MCF 10A (cell line): ENCODE data around the gene COMTD1. TPM values are rescaled to one million over a fixed set of nuclear protein-coding genes. Genes with fewer than 3 reads are reported as not detected.

ENCODE experiments used
- BruUV-seq: library from RNA; stranded (reverse); fragments of 400-500 nt; replicated peaks from 2 replicates; lab custom pipeline; 2021; lab: Mats Ljungman, UMichigan
- CTCF ChIA-PET: fragments of 300-600 bp; sonication (Branson Sonifier 250); formaldehyde crosslinking; extraction: SDS; loops from one replicate; lab custom pipeline; 2021; ENCODE audit warnings: antibody characterized with exemption, inconsistent platforms; lab: Yijun Ruan, JAX
- POLR2A ChIA-PET: fragments of 300-600, 350-650 bp; sonication (Branson Sonifier 250); formaldehyde crosslinking; extraction: SDS; loops from one replicate; lab custom pipeline; 2020; ENCODE audit warnings: antibody characterized with exemption, inconsistent platforms; lab: Yijun Ruan, JAX
- DNase-seq: peaks from one replicate; pipeline ENCODE4 v3.0.0-alpha.2; 2018; ENCODE audit not compliant: unreplicated experiment
- H3K27ac Mint-ChIP-seq: one replicate; pipeline ENCODE4 v1.8.0; 2022; ENCODE audit warnings: mild to moderate bottlenecking, low read depth, mixed read lengths; ENCODE audit not compliant: unreplicated experiment
- H3K27me3 Mint-ChIP-seq: one replicate; pipeline ENCODE4 v1.8.0; 2022; ENCODE audit warnings: mixed read lengths; ENCODE audit not compliant: insufficient read depth, unreplicated experiment
- H3K36me3 Mint-ChIP-seq: one replicate; pipeline ENCODE4 v1.8.0; 2022; ENCODE audit warnings: mild to moderate bottlenecking, moderate library complexity, mixed read lengths; ENCODE audit not compliant: insufficient read depth, unreplicated experiment
- H3K4me1 Mint-ChIP-seq: one replicate; pipeline ENCODE4 v1.8.0; 2022; ENCODE audit warnings: mixed read lengths; ENCODE audit not compliant: insufficient read depth, unreplicated experiment
- H3K4me3 Mint-ChIP-seq: one replicate; pipeline ENCODE4 v1.8.0; 2022; ENCODE audit warnings: mild to moderate bottlenecking, moderate library complexity, mixed read lengths; ENCODE audit not compliant: unreplicated experiment
- H3K9me3 Mint-ChIP-seq: one replicate; pipeline ENCODE4 v1.8.0; 2022; ENCODE audit warnings: mixed read lengths; ENCODE audit not compliant: unreplicated experiment
- intact Hi-C: fragments of 100-400 bp; cut with micrococcal nuclease; formaldehyde crosslinking; loops from 2 replicates; pipeline ENCODE4 v1.14.1; 2022
- total RNA-seq: library from RNA; stranded (reverse); gene quantifications from 2 replicates; pipeline ENCODE4 v1.2.3, GENCODE V29; 2022
- TF ChIP-seq, protein P1 (sequence below): fragments of 200-600 bp; IDR thresholded peaks from one replicate; pipeline ENCODE4 v1.8.0; 2022; ENCODE audit warnings: antibody characterized with exemption, mild to moderate bottlenecking; ENCODE audit not compliant: unreplicated experiment

COMTD1 gene
- total RNA-seq, 1 experiment from 2014 or later = 34.3 TPM

DNA sequence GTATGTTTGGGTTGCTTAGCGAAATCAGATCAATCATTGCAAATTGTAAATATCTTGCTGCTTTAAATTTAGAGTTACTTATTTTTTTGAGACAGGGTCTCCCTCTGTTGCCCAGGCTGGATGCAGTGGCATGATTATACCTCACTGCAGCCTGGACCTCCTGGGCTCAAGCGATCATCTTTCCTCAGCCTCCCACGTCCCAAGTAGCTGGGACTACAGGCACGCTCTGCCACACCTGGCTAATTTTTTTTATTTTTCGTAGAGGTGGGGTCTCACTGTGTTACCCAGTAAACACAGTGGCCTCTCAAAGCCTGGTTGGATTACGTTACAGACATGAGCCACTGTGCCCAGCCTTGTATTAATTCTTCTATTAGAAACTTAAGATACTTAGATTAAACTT is 23.4 kb downstream of the COMTD1 start:
- BruUV-seq = no TSS peak
- H3K9me3 Mint-ChIP-seq = no peaks in the 10 kb centered on the region
- no peaks in the 10 kb centered on the region for H3K27me3 Mint-ChIP-seq
- peak overlapping the region; percentile 79 for H3K4me3 Mint-ChIP-seq
- POLR2A ChIA-PET = interaction anchor here (0.6 to 18.0 kb wide), 14 partner anchors 8 to 1062 kb away, joined by 3 to 615 read pairs (median 8); partner anchors contain the start of genes ADK, AP3M1, COMTD1 and SAMD8
- no peak for DNase-seq
- peaks cover 25% of the 10 kb centered on the region for H3K4me1 Mint-ChIP-seq
- H3K27ac Mint-ChIP-seq = peak overlapping the region; percentile 92
- TF ChIP-seq, protein P1, sequence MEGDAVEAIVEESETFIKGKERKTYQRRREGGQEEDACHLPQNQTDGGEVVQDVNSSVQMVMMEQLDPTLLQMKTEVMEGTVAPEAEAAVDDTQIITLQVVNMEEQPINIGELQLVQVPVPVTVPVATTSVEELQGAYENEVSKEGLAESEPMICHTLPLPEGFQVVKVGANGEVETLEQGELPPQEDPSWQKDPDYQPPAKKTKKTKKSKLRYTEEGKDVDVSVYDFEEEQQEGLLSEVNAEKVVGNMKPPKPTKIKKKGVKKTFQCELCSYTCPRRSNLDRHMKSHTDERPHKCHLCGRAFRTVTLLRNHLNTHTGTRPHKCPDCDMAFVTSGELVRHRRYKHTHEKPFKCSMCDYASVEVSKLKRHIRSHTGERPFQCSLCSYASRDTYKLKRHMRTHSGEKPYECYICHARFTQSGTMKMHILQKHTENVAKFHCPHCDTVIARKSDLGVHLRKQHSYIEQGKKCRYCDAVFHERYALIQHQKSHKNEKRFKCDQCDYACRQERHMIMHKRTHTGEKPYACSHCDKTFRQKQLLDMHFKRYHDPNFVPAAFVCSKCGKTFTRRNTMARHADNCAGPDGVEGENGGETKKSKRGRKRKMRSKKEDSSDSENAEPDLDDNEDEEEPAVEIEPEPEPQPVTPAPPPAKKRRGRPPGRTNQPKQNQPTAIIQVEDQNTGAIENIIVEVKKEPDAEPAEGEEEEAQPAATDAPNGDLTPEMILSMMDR = no peak
- CTCF ChIA-PET = interaction anchor here (0.6 to 3.7 kb wide), 9 partner anchors 11 to 968 kb away, joined by 3 to 34 read pairs (median 4); no protein-coding TSS in a partner anchor
- H3K36me3 Mint-ChIP-seq = peaks cover 61% of the 10 kb centered on the region
- intact Hi-C loops = no loop called here

DNA sequence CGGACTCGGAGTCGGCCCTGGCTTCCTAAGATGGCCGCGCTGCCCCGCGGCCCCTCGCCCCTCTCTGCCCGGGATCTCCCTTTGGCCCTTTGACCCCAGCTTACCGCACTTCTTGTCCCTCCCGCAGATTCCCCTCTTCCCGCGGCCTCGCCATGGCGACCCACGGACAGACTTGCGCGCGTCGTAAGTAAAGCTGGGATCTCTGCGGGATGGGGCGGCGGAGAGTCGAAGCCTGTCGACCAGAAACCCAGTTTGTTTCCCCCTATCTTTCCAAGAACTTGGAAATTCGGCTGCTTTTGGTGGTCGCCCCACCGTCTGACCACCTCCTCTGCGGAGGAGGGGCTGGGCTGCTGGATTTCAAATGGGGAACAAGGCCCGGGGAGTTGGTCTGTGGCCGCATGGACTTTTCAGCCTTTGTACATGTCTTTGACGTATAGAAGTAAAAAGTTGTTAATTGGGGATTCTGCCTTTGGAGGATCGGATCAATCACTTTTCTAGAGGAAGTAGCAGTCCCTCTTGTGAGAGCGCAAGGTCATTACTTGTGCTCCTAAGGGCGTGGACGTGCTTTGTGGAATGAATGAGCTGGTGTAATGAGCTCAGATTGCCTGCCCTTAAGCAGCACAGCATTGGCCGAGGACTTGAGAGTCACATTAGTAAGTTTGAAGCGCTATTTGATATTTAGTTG is 24.6 kb downstream of the COMTD1 start:
- TSS peak; percentile 36 for BruUV-seq
- ChIA-PET CTCF (interaction anchor here (0.6 to 3.7 kb wide), 9 partner anchors 12 to 58 kb away, joined by 3 to 34 read pairs (median 4); partner anchors contain the start of gene COMTD1), POLR2A (interaction anchor here (0.7 to 18.0 kb wide), 28 partner anchors 9 to 1302 kb away, joined by 3 to 615 read pairs (median 4); partner anchors contain the start of genes ADK, AP3M1, COMTD1 and SAMD8)
- peak; percentile 56 for DNase-seq
- intact Hi-C loops = loop anchor here (1.0 to 2.0 kb wide), 2 partner anchors 20 to 23 kb away; no protein-coding TSS in a partner anchor
- Mint-ChIP-seq H3K27ac (peak overlapping the region; percentile 92), H3K4me1 (peaks cover 24% of the 10 kb centered on the region), H3K27me3 (no peaks in the 10 kb centered on the region), H3K4me3 (peak overlapping the region; percentile 79), H3K36me3 (peaks cover 54% of the 10 kb centered on the region), H3K9me3 (no peaks in the 10 kb centered on the region)
- TF ChIP-seq, protein P1 = no peak

DNA sequence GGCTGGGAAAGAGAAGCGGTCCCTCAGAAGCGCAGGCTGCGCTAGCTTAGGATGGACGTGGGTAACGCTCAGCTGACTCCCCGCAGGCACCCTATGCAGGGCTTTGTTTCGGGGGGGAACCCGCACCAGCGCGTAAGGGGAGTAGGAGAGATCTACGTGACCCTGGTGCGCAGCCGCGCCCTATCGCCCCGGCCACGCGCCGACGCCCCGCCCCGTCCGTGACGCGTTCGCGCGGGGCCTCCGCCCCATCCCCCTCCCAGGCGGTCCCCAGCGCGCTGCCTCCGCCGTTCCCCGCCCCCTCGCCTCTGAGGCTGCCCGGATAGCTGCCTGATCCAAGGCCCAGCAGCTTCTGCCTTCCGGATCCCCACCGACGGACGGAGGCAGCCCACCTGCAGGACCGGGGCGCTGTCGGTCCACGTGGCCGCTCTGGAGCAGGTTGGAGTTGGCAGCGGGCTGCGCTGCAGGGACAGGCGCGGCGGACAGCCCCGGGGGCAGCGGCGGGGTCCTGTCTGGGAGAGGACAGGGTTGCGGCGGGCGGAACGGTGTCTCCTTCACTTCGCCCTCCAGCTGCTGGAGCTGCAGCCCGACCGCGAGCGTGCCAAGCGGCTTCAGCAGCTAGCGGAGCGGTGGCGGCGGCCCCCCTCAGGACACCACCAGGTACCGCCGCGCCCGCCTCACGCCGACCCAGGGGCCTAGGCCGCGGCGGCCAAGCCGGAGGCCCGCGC is 25.3 kb downstream of the COMTD1 start, which contains the start of gene VDAC2:
Gene VDAC2, plus strand, starts transcription at position 515 of the 725 bp plus-strand sequence. CDS start 363 bp downstream, outside the sequence.
- TF ChIP-seq, protein P1 = no peak
- intact Hi-C loops = loop anchor here (1.0 to 2.0 kb wide), 2 partner anchors 20 to 22 kb away; no protein-coding TSS in a partner anchor

More for the DNA sequence above, 25.3 kb downstream of the COMTD1 start, which contains the start of gene VDAC2:
- Mint-ChIP-seq H3K4me1 (peaks cover 21% of the 10 kb centered on the region), H3K36me3 (peaks cover 47% of the 10 kb centered on the region), H3K4me3 (peak within 1 kb of the TSS; percentile 79), H3K27me3 (no peaks in the 10 kb centered on the region), H3K9me3 (no peaks in the 10 kb centered on the region), H3K27ac (peak within 1 kb of the TSS; percentile 92)
- ChIA-PET CTCF (interaction anchor here (0.6 to 3.8 kb wide), 9 partner anchors 10 to 624 kb away, joined by 3 to 34 read pairs (median 6); partner anchors contain the start of genes COMTD1 and SAMD8), POLR2A (interaction anchor here (0.6 to 18.0 kb wide), 25 partner anchors 9 to 1301 kb away, joined by 3 to 615 read pairs (median 4); partner anchors contain the start of genes ADK, AP3M1, COMTD1 and SAMD8)
- peak; percentile 84 for DNase-seq
- no TSS peak for BruUV-seq
